NB4 (cell line): ENCODE measurements around the gene NDUFS6.

Experiments used
- DNase-seq: peaks from one replicate; pipeline ENCODE4 v3.0.0; 2010; ENCODE audit warnings: low read depth
- H3K4me3 ChIP-seq: one replicate; pipeline ENCODE4 v1.5.1; 2011; ENCODE audit warnings: mild to moderate bottlenecking, low read depth, low read length, moderate library complexity
- MYC ChIP-seq: IDR thresholded peaks from 2 replicates; pipeline ENCODE4 v1.6.1; 2011; ENCODE audit warnings: low read depth, low read length
- POLR2A ChIP-seq: IDR thresholded peaks from 2 replicates; pipeline ENCODE4 v1.6.1; 2011; ENCODE audit warnings: mild to moderate bottlenecking; ENCODE audit not compliant: insufficient read length; ENCODE audit errors: extremely low read depth
- TF ChIP-seq, protein P1 (sequence below): IDR thresholded peaks from one replicate; pipeline ENCODE4 v1.5.1; 2012; ENCODE audit warnings: low read depth, low read length
- TF ChIP-seq, protein P2 (sequence below): IDR thresholded peaks from 2 replicates; pipeline ENCODE4 v1.6.1; 2011; ENCODE audit warnings: low read depth, low read length

Gene NDUFS6

DNA sequence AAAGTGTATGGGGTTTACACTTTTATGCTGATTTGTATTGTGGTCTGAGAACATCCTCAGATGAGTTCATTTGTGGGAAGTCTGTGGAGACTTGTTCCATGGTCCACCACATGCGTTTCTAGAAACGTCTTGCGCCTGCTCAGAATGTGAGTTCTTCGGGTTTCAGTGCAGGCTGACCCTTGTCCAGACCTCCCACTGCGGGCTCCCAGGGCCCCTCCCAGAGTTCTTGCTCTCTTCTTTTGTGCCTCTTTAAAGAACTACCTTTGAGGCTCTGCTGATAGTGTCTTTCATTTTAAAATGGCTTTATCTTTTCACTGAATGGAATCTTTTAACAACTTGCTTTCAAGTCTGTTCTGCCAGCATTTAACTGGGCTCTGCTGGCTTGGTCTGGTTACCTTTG lies 17.6 kb downstream of the NDUFS6 start:
- TF ChIP-seq, protein P1, sequence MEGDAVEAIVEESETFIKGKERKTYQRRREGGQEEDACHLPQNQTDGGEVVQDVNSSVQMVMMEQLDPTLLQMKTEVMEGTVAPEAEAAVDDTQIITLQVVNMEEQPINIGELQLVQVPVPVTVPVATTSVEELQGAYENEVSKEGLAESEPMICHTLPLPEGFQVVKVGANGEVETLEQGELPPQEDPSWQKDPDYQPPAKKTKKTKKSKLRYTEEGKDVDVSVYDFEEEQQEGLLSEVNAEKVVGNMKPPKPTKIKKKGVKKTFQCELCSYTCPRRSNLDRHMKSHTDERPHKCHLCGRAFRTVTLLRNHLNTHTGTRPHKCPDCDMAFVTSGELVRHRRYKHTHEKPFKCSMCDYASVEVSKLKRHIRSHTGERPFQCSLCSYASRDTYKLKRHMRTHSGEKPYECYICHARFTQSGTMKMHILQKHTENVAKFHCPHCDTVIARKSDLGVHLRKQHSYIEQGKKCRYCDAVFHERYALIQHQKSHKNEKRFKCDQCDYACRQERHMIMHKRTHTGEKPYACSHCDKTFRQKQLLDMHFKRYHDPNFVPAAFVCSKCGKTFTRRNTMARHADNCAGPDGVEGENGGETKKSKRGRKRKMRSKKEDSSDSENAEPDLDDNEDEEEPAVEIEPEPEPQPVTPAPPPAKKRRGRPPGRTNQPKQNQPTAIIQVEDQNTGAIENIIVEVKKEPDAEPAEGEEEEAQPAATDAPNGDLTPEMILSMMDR = no peak
- TF ChIP-seq, protein P2, sequence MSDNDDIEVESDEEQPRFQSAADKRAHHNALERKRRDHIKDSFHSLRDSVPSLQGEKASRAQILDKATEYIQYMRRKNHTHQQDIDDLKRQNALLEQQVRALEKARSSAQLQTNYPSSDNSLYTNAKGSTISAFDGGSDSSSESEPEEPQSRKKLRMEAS = no peak
- TF ChIP-seq MYC = no peak
- no peak for TF ChIP-seq POLR2A
- no peak overlapping the region for H3K4me3 ChIP-seq
- DNase-seq = no peak

DNA sequence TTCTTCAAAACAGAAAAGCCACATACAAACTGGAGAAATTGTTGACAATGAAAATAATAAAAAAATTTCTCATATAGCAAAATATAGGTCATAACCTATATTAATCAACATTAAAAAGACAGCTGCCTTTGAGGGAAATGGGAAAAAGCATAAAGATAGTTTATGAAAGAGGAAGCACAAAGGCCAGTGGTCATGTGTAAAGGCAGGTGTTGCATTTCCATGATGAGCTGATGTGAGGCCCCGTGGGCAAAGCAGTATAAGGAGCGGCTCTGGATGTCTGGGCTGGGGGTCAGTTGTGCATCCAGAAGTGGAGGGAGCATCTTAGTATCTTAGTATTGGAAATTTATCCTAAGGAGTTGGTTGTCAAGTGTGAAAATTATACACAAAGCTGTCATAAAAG lies 18.3 kb downstream of the NDUFS6 start:
- TF ChIP-seq, protein P1 = no peak
- no peak for TF ChIP-seq POLR2A
- TF ChIP-seq, protein P2 = no peak
- no peak for TF ChIP-seq MYC
- no peak for DNase-seq
- no peak overlapping the region for H3K4me3 ChIP-seq

DNA sequence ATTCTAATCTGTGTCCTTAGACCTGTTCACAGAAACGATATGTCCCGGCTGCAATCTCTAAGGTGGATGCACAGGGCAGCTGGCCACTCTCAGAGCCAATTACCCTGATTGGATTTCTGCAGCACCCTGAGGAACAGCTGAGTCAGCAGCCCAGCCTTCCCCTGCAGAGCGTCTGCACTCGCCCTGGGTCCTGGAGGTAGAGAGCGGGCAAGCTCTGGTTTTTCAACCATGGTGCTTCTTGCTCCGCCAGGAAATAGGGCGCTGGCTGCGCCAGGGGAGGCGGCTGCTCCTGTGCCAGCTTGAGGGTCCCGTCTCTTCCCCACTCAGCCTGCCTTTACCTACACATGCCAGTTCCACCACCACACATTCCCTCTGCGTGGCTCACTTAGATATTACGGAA lies 19.2 kb downstream of the NDUFS6 start:
- TF ChIP-seq, protein P2 = no peak
- TF ChIP-seq POLR2A (no peak), MYC (no peak)
- TF ChIP-seq, protein P1 = no peak
- H3K4me3 ChIP-seq = no peak overlapping the region
- DNase-seq = no peak

DNA sequence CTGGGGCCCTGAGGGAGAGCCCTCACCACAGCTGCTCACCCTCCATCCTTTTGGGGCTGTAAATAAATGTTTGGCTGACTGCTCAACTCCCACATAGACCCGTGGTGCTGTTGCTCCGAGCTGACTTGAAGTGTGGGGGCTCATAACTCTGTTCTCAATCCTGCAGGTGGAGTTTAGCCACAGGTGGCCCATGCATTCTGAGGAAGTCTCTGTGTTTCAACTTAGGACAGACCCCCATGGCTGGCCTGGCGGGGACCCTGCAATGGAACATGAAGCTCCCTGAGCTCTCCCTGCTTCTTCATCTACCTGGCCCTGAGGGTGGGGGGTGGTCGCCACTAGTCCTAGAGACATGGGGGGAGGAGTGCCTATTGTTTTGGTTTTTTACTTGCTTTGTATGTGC lies 19.7 kb downstream of the NDUFS6 start:
- no peak for DNase-seq
- TF ChIP-seq POLR2A (no peak), MYC (no peak)
- TF ChIP-seq, protein P1 = no peak
- TF ChIP-seq, protein P2 = no peak

DNA sequence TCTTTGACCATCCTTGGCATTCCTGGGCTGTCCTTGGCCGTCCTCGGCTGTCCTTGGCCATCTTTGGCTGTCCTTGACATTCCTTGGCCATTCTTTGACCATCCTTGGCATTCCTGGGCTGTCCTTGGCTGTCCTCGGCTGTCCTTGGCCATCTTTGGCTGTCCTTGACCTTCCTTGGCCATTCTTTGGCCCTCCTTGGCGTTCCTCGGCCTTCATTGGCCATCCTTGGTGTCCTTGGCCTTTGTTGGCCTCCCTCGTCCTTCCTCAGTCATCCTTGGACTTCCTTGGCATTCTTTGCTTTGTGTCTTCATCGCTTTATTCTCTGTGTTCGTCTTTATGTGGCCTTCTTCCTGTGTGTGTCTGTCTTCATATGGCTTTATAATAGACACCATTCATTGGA lies 20.7 kb downstream of the NDUFS6 start:
- no peak for DNase-seq

More for the DNA sequence above, 19.7 kb downstream of the NDUFS6 start:
- no peak overlapping the region for H3K4me3 ChIP-seq

More for the DNA sequence above, 20.7 kb downstream of the NDUFS6 start:
- no peak overlapping the region for H3K4me3 ChIP-seq
- TF ChIP-seq MYC (no peak), POLR2A (no peak)
- TF ChIP-seq, protein P1 = no peak
